HFFc6 (cell line): ENCODE results near the gene ERBB4. TPM values are rescaled to one million over a fixed set of nuclear protein-coding genes. Genes with fewer than 3 reads are reported as not detected.

ENCODE experiments used
- DNase-seq: peaks from one replicate; pipeline ENCODE4 v3.0.0-alpha.2; 2018
- H3K27ac Mint-ChIP-seq: 2 replicates; pipeline ENCODE4 v1.8.0; 2020; ENCODE audit warnings: mild to moderate bottlenecking, mixed read lengths
- H3K27me3 Mint-ChIP-seq: 2 replicates; pipeline ENCODE4 v1.8.0; 2021; ENCODE audit warnings: mild to moderate bottlenecking, moderate library complexity, mixed read lengths; ENCODE audit not compliant: insufficient read depth
- H3K36me3 Mint-ChIP-seq: 2 replicates; pipeline ENCODE4 v1.8.0; 2021; ENCODE audit warnings: low read depth, mixed read lengths
- H3K4me1 Mint-ChIP-seq: 2 replicates; pipeline ENCODE4 v1.8.0; 2020; ENCODE audit warnings: low read depth, mixed read lengths
- H3K4me3 Mint-ChIP-seq: 2 replicates; pipeline ENCODE4 v1.8.0; 2020; ENCODE audit warnings: mild to moderate bottlenecking, moderate library complexity, mixed read lengths
- H3K9me3 Mint-ChIP-seq: 2 replicates; pipeline ENCODE4 v1.8.0; 2020; ENCODE audit warnings: mild to moderate bottlenecking, mixed read lengths
- CTCF ChIP-seq: fragments of 200-600 bp; sonication (generic); IDR thresholded peaks from 2 replicates; pipeline ENCODE4 v1.5.0; 2021; ENCODE audit warnings: antibody characterized with exemption, mild to moderate bottlenecking
- total RNA-seq, 6 experiments: library from RNA; stranded (reverse); fragmentation: NEBNext Ultra II Directional; extraction: Animal tissue kit (Norgen Biotek cat#: 25700); gene quantifications; 2 replicates in 1 of 6; 3 replicates in 5 of 6; pipeline ENCODE4 v1.2.3, GENCODE V29; 2021

ERBB4 gene
- total RNA-seq, 6 experiments from 2014 or later: not detected

- Mint-ChIP-seq H3K27ac (no peak overlapping the region), H3K36me3 (no peaks in the 10 kb centered on the region), H3K9me3 (peaks cover 4% of the 10 kb centered on the region; the same call in 1 of the 2 replicates), H3K27me3 (no peaks in the 10 kb centered on the region), H3K4me1 (no peaks in the 10 kb centered on the region; the same call in 1 of the 2 replicates), H3K4me3 (no peak overlapping the region)
- no peak for TF ChIP-seq CTCF
- DNase-seq: peak; percentile 6
Measured at GRCh38 chr2:212227755-212228154, 310.8 kb downstream of the ERBB4 start.

- no peaks in the 10 kb centered on the region; the same call in 1 of the 2 replicates for H3K4me1 Mint-ChIP-seq
- H3K4me3 Mint-ChIP-seq: no peak overlapping the region
- H3K27me3 Mint-ChIP-seq: no peaks in the 10 kb centered on the region
- H3K9me3 Mint-ChIP-seq: peaks cover 4% of the 10 kb centered on the region; the same call in 1 of the 2 replicates
- H3K36me3 Mint-ChIP-seq: no peaks in the 10 kb centered on the region
- no peak overlapping the region for H3K27ac Mint-ChIP-seq
- no peak for DNase-seq
- no peak for TF ChIP-seq CTCF
Measured at GRCh38 chr2:212226114-212226513, 312.5 kb downstream of the ERBB4 start.

GRCh38 chr2:212223696-212224095 lies 314.9 kb downstream of the ERBB4 start:
- Mint-ChIP-seq H3K27ac (no peak overlapping the region), H3K4me3 (no peak overlapping the region), H3K27me3 (no peaks in the 10 kb centered on the region), H3K4me1 (no peaks in the 10 kb centered on the region), H3K36me3 (no peaks in the 10 kb centered on the region), H3K9me3 (no peaks in the 10 kb centered on the region)
- no peak for TF ChIP-seq CTCF
- no peak for DNase-seq

GRCh38 chr2:212213191-212213590 lies 325.4 kb downstream of the ERBB4 start:
- Mint-ChIP-seq H3K4me3 (no peak overlapping the region), H3K27me3 (no peaks in the 10 kb centered on the region), H3K27ac (no peak overlapping the region), H3K36me3 (no peaks in the 10 kb centered on the region), H3K4me1 (no peaks in the 10 kb centered on the region), H3K9me3 (peaks cover 14% of the 10 kb centered on the region; the same call in 1 of the 2 replicates)
- no peak for DNase-seq
- no peak for TF ChIP-seq CTCF

- H3K27me3 Mint-ChIP-seq: no peaks in the 10 kb centered on the region
- no peaks in the 10 kb centered on the region for H3K4me1 Mint-ChIP-seq
- no peak overlapping the region for H3K27ac Mint-ChIP-seq
- peaks cover 11% of the 10 kb centered on the region; the same call in 1 of the 2 replicates for H3K9me3 Mint-ChIP-seq
- no peak for TF ChIP-seq CTCF
- no peaks in the 10 kb centered on the region for H3K36me3 Mint-ChIP-seq
- DNase-seq: no peak
- H3K4me3 Mint-ChIP-seq: no peak overlapping the region
Measured at GRCh38 chr2:212208467-212208866, 330.1 kb downstream of the ERBB4 start.

GRCh38 chr2:212197776-212198175 lies 340.8 kb downstream of the ERBB4 start:
- H3K27ac Mint-ChIP-seq: no peak overlapping the region

More at GRCh38 chr2:212197776-212198175, 340.8 kb downstream of the ERBB4 start:
- H3K4me1 Mint-ChIP-seq: no peaks in the 10 kb centered on the region
- H3K9me3 Mint-ChIP-seq: no peaks in the 10 kb centered on the region
- no peaks in the 10 kb centered on the region for H3K27me3 Mint-ChIP-seq
- no peak overlapping the region for H3K4me3 Mint-ChIP-seq
- H3K36me3 Mint-ChIP-seq: no peaks in the 10 kb centered on the region
- no peak for DNase-seq
- TF ChIP-seq CTCF: no peak
